Colonic mucosa (tissue), 4 donors: ENCODE data around the gene NPAS3. TPM values are rescaled to one million over a fixed set of nuclear protein-coding genes. Genes with fewer than 3 reads are reported as not detected.

ENCODE experiments used
- DNase-seq: peaks from one replicate; pipeline ENCODE4 v3.0.0-alpha.2; 2020
- H3K27ac ChIP-seq: fragments of 200-600 bp; one replicate; pipeline ENCODE4 v1.8.0; 2021
- H3K27me3 ChIP-seq: fragments of 200-600 bp; one replicate; pipeline ENCODE4 v1.8.0; 2021
- H3K36me3 ChIP-seq: fragments of 200-600 bp; one replicate; pipeline ENCODE4 v1.8.0; 2021
- H3K4me1 ChIP-seq: fragments of 200-600 bp; one replicate; pipeline ENCODE4 v1.8.0; 2021; ENCODE audit warnings: mild to moderate bottlenecking
- H3K4me3 ChIP-seq: fragments of 200-600 bp; one replicate; pipeline ENCODE4 v1.8.0; 2021
- H3K9ac ChIP-seq, 2 donors: one replicate each; pipeline ENCODE4 v1.7.0; 2013; ENCODE audit warnings: control low read depth in 2 of 2, low read depth in 2 of 2, low read length in 2 of 2
- H3K9me3 ChIP-seq: fragments of 200-600 bp; one replicate; pipeline ENCODE4 v1.8.0; 2021
- CTCF ChIP-seq: fragments of 200-600 bp; IDR thresholded peaks from one replicate; pipeline ENCODE4 v1.8.0; 2022; ENCODE audit warnings: antibody characterized with exemption, mild to moderate bottlenecking
- intact Hi-C: fragments of 100-400 bp; cut with DNase I; formaldehyde crosslinking; loops from one replicate; pipeline ENCODE4 v1.14.1; 2022
- total RNA-seq, 2 donors: library from RNA; stranded (reverse); fragmentation: NEBNext Ultra II Directional in 1 of 2; extraction: Animal tissue kit (Norgen Biotek cat#: 25700) in 1 of 2; gene quantifications; one replicate each; pipeline ENCODE4 v1.2.1, GENCODE V29; 2021
- donor health status: healthy.
- donor health status: DM: no; HTN: no; CAD: no.
- donor health status: DM: no; HTN: no; CAD: no.

The NPAS3 gene
- total RNA-seq, 2 donors from 2014 or later = 0.79 to 1.6 TPM

GRCh38 chr14:33527023-33527634 lies 588.5 kb downstream of the NPAS3 start:
- H3K4me3 ChIP-seq = no peak overlapping the region
- H3K9me3 ChIP-seq = no peaks in the 10 kb centered on the region
- no peak for TF ChIP-seq CTCF
- no peak overlapping the region for H3K27ac ChIP-seq
- intact Hi-C loops = no loop called here
- H3K27me3 ChIP-seq = no peaks in the 10 kb centered on the region
- H3K9ac ChIP-seq = no peak overlapping the region
- H3K36me3 ChIP-seq = no peaks in the 10 kb centered on the region
- H3K4me1 ChIP-seq = no peaks in the 10 kb centered on the region
- no peak for DNase-seq

- Histone ChIP-seq H3K4me1 (no peaks in the 10 kb centered on the region), H3K9me3 (no peaks in the 10 kb centered on the region), H3K9ac (no peak overlapping the region), H3K36me3 (no peaks in the 10 kb centered on the region), H3K27ac (no peak overlapping the region), H3K4me3 (no peak overlapping the region), H3K27me3 (no peaks in the 10 kb centered on the region)
- intact Hi-C loops = no loop called here
- DNase-seq = no peak
- no peak for TF ChIP-seq CTCF
These were observed 590.0 kb downstream of the NPAS3 start for GRCh38 chr14:33528655-33529054.

- no peak overlapping the region for H3K9ac ChIP-seq
- H3K36me3 ChIP-seq = no peaks in the 10 kb centered on the region
- intact Hi-C loops = no loop called here
- H3K27me3 ChIP-seq = no peaks in the 10 kb centered on the region
- DNase-seq = no peak
- H3K27ac ChIP-seq = no peak overlapping the region
- H3K9me3 ChIP-seq = no peaks in the 10 kb centered on the region
- H3K4me3 ChIP-seq = no peak overlapping the region
- no peaks in the 10 kb centered on the region for H3K4me1 ChIP-seq
- TF ChIP-seq CTCF = no peak
These were observed 591.4 kb downstream of the NPAS3 start for GRCh38 chr14:33529787-33530757.

GRCh38 chr14:33532553-33532952 lies 593.9 kb downstream of the NPAS3 start:
- H3K4me3 ChIP-seq = no peak overlapping the region
- H3K9ac ChIP-seq = no peak overlapping the region
- no peak for TF ChIP-seq CTCF
- intact Hi-C loops = no loop called here
- H3K27me3 ChIP-seq = no peaks in the 10 kb centered on the region
- H3K36me3 ChIP-seq = no peaks in the 10 kb centered on the region
- H3K27ac ChIP-seq = no peak overlapping the region
- H3K9me3 ChIP-seq = no peaks in the 10 kb centered on the region
- DNase-seq = no peak
- H3K4me1 ChIP-seq = no peaks in the 10 kb centered on the region

- H3K27ac ChIP-seq = no peak overlapping the region
- no peak for DNase-seq
- intact Hi-C loops = no loop called here
- H3K4me1 ChIP-seq = no peaks in the 10 kb centered on the region
- no peaks in the 10 kb centered on the region for H3K36me3 ChIP-seq
- H3K27me3 ChIP-seq = no peaks in the 10 kb centered on the region
- H3K4me3 ChIP-seq = no peak overlapping the region
- no peaks in the 10 kb centered on the region for H3K9me3 ChIP-seq
- no peak for TF ChIP-seq CTCF
- no peak overlapping the region for H3K9ac ChIP-seq
These were observed 595.4 kb downstream of the NPAS3 start for GRCh38 chr14:33534104-33534503.
